Left lung (tissue), 10 donors: ENCODE measurements around the gene NR2F1-AS1. TPM values are rescaled to one million over a fixed set of nuclear protein-coding genes. Genes with fewer than 3 reads are reported as not detected.

ENCODE experiments used
- ATAC-seq: fragments of 200-7000 bp; cut with Tn5 transposase; one replicate; pipeline ENCODE4 v1.9.1; 2020; ENCODE audit warnings: moderate library complexity
- DNase-seq, 4 donors: peaks; one replicate each; pipeline ENCODE4 v3.0.0-alpha.2; 2013 to 2020
- H3K27ac ChIP-seq, 2 donors: fragments of 200-600 bp; sonication (generic) in 1 of 2; one replicate each; pipeline versions ENCODE4 v1.5.0 to v1.8.0; 2020 to 2021
- H3K27me3 ChIP-seq, 2 donors: fragments of 200-600 bp; sonication (generic) in 1 of 2; one replicate each; pipeline versions ENCODE4 v1.5.0 to v1.8.0; 2020 to 2021
- H3K36me3 ChIP-seq, 2 donors: fragments of 200-600 bp; sonication (generic) in 1 of 2; one replicate each; pipeline versions ENCODE4 v1.5.0 to v1.8.0; 2020 to 2021
- H3K4me1 ChIP-seq, 2 donors: fragments of 200-600 bp; one replicate each; pipeline ENCODE4 v1.8.0; 2021
- H3K4me3 ChIP-seq, 2 donors: fragments of 200-600 bp; sonication (generic) in 1 of 2; one replicate each; pipeline versions ENCODE4 v1.5.0 to v1.8.0; 2020 to 2021; ENCODE audit warnings: mild to moderate bottlenecking in 1 of 2
- H3K9me3 ChIP-seq, 2 donors: fragments of 200-600 bp; sonication (generic) in 1 of 2; one replicate each; pipeline versions ENCODE4 v1.5.0 to v1.8.0; 2020 to 2021
- CTCF ChIP-seq, 2 donors: fragments of 200-600 bp; sonication (generic) in 1 of 2; IDR thresholded peaks; one replicate each; pipeline versions ENCODE4 v1.5.0 to v1.8.0; 2021; ENCODE audit warnings: antibody characterized with exemption in 2 of 2
- intact Hi-C, 2 donors: fragments of 100-400 bp; cut with DNase I; formaldehyde crosslinking; loops; one replicate each; pipeline versions ENCODE4 v1.11.2 to v1.14.2; 2022
- polyA plus RNA-seq, 6 donors: library from polyadenylated mRNA; unstranded; fragments of 120-200 nt; gene quantifications; one replicate each; pipeline ENCODE4 v1.2.1, GENCODE V29; 2013; ENCODE audit not compliant: insufficient read length in 6 of 6
- total RNA-seq, 2 donors: library from RNA; stranded (reverse); fragmentation: NEBNext Ultra II Directional; extraction: Animal tissue kit (Norgen Biotek cat#: 25700); gene quantifications; one replicate each; pipeline ENCODE4 v1.2.1, GENCODE V29; 2021
- donor health status: DM: no; HTN: yes; CAD: no.
- donor health status: DM: no; HTN: no; CAD: no.

NR2F1-AS1 gene
- total and polyA plus RNA-seq, 8 donors, result 10.5 to 66.3 (median 48.3) TPM

DNA sequence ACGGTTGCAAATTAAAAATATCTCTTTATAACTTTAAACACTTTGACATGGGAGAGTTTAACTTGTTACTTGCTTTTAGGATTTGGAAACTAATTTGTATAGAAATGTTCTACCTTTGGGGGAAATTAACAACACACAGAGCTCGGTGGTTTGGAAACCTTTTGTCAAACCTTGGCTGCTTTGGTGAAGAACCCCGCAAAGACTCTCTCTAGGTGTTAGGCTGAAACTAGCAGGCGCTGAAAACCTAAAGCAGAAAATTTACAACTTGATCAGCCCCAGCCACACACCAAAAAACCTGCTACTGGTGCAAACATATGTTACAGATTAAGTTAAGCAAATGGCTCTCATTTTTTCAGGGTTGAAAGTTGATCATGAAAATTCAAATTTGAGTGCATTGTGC is 27.8 kb upstream of the NR2F1-AS1 start:
- no peak for TF ChIP-seq CTCF (IDR thresholded peaks at IDR 0.05)
- DNase-seq (no peak), ATAC-seq (no peak)
- Histone ChIP-seq H3K4me3 (no peak overlapping the region), H3K36me3 (no peaks in the 10 kb centered on the region), H3K27ac (no peak overlapping the region), H3K27me3 (peaks cover 89 to 100% of the 10 kb centered on the region in 2 donors), H3K4me1 (peaks cover 0 to 4% of the 10 kb centered on the region in 2 donors), H3K9me3 (no peaks in the 10 kb centered on the region)
- intact Hi-C loops, result loop anchor here in 1 of 2 donors (10.0 kb wide), 1 partner anchor 306 kb away; no protein-coding TSS in a partner anchor

DNA sequence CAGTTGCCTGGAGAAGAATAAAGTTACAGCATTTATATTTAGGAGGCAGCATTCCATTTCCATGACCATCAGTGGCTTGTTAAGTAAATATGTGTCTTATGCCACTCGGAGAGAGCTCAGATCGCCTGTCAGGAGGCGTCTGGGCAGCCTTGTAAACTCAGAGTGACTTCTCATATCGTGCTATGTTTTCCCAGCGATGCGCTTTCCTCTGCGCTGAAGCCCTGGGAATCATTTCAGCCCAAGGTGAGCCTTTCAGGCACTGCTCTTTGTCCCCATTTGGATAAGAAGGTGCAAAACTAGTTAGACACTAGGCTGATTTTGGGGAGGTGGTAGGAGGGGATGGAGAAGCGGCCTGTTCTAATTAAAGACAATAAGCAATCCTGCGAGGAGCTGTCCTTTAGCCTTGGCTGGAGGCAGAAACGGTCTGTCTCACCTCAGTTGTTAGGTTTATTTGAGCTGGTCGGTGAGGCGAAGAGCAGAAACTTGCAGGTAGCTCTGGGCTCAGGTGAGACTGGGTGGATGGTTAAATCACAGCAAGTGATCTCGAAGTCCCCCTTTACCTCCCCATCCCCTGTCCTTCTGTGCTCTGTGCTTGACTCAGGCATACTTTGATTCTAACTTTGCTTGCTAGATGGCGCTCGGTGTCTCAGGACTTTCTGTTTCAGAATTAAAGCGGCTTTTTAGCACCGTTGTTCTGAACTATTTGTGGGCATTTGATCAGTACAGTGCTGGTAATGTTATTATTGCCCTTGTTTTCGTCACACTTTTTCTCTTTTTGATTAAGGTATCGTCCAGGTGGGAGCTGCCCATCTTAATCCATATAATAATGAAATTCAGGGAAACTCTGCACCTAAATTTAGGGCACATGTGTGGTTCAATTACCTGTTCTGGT is 26.6 kb upstream of the NR2F1-AS1 start:
- intact Hi-C loops, result loop anchor here in 1 of 2 donors (10.0 kb wide), 1 partner anchor 307 kb away; no protein-coding TSS in a partner anchor
- peaks cover 89 to 100% of the 10 kb centered on the region in 2 donors for H3K27me3 ChIP-seq
- no peaks in the 10 kb centered on the region for H3K36me3 ChIP-seq
- no peaks in the 10 kb centered on the region for H3K9me3 ChIP-seq
- peak; percentile 12 to 29 for TF ChIP-seq CTCF (IDR thresholded peaks at IDR 0.05)
- H3K4me3 ChIP-seq, result no peak overlapping the region
- DNase-seq, result no peak
- ATAC-seq, result peak; percentile 80
- H3K27ac ChIP-seq, result no peak overlapping the region
- peaks cover 0 to 4% of the 10 kb centered on the region in 2 donors for H3K4me1 ChIP-seq

DNA sequence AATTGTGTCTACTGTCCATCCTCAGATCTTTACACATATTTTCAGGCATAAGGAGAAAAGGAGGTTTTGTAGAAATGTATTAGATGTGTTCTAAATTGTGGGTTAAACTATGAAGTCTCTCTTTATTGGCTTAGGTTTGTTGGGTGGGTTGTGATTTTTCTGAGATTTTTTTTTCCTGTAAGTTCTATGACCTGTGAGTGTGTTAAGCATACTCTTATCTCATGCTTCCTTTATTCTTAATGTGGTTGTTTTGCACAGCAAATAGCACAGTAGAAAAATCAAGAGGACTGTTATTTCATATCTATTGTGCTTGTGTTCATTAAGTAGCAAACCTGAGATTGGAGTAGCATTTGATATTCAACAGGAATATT is 25.3 kb upstream of the NR2F1-AS1 start:
- Histone ChIP-seq H3K27me3 (peaks cover 89 to 100% of the 10 kb centered on the region in 2 donors), H3K4me1 (peaks cover 0 to 4% of the 10 kb centered on the region in 2 donors), H3K9me3 (no peaks in the 10 kb centered on the region), H3K36me3 (no peaks in the 10 kb centered on the region), H3K27ac (no peak overlapping the region), H3K4me3 (no peak overlapping the region)
- TF ChIP-seq CTCF (IDR thresholded peaks at IDR 0.05), result no peak
- no peak for DNase-seq
- no peak for ATAC-seq
- intact Hi-C loops, result loop anchor here in 1 of 2 donors (10.0 kb wide), 1 partner anchor 308 kb away; no protein-coding TSS in a partner anchor

- peaks cover 89 to 100% of the 10 kb centered on the region in 2 donors for H3K27me3 ChIP-seq
- H3K36me3 ChIP-seq, result no peaks in the 10 kb centered on the region
- H3K9me3 ChIP-seq, result no peaks in the 10 kb centered on the region
- H3K4me3 ChIP-seq, result peak overlapping the region in 1 of 2 donors; percentile 9
- peaks cover 0 to 4% of the 10 kb centered on the region in 2 donors for H3K4me1 ChIP-seq
- intact Hi-C loops, result loop anchor here in 1 of 2 donors (10.0 kb wide), 1 partner anchor 310 kb away; no protein-coding TSS in a partner anchor
- DNase-seq, result no peak
- ATAC-seq, result no peak
- H3K27ac ChIP-seq, result peak overlapping the region; percentile 53 to 69
- TF ChIP-seq CTCF (IDR thresholded peaks at IDR 0.05), result no peak
These were observed 23.9 kb upstream of the NR2F1-AS1 start for GRCh38 chr5:93604644-93605515.
